Smooth muscle cell (in vitro differentiated cells): ENCODE results near the gene MAPK8IP1. TPM values are rescaled to one million over a fixed set of nuclear protein-coding genes. Genes with fewer than 3 reads are reported as not detected.
"Not testable (repeated sequence)": the region's sequence is repeated elsewhere in the genome, so short reads cannot be mapped to it uniquely, and the experiment has no call there.

Experiments
- DNase-seq: peaks from one replicate; lab custom pipeline; 2025; ENCODE audit not compliant: unreplicated experiment; lab: John Stamatoyannopoulos, UW
- H2AFZ ChIP-seq: fragments of 200-600 bp; sonication (generic); 2 replicates; pipeline ENCODE4 v1.6.0; 2016; ENCODE audit warnings: antibody characterized with exemption, low read depth, mild to moderate bottlenecking
- H3F3A ChIP-seq: fragments of 200-600 bp; sonication (generic); 2 replicates; pipeline ENCODE4 v1.6.0; 2017; ENCODE audit warnings: antibody characterized with exemption, low read depth
- H3K27ac ChIP-seq: fragments of 200-600 bp; sonication (generic); 2 replicates; pipeline ENCODE4 v1.5.1; 2016; ENCODE audit warnings: low read depth, mild to moderate bottlenecking
- H3K27me3 ChIP-seq: fragments of 200-600 bp; sonication (generic); 2 replicates; pipeline ENCODE4 v1.6.1; 2016; ENCODE audit warnings: low read depth, mild to moderate bottlenecking
- H3K36me3 ChIP-seq: fragments of 200-600 bp; sonication (generic); 2 replicates; pipeline ENCODE4 v1.5.1; 2016; ENCODE audit warnings: low read depth
- H3K4me1 ChIP-seq: fragments of 200-600 bp; sonication (generic); 2 replicates; pipeline ENCODE4 v1.5.1; 2016; ENCODE audit warnings: low read depth
- H3K4me2 ChIP-seq: fragments of 200-600 bp; sonication (generic); 2 replicates; pipeline ENCODE4 v1.6.0; 2016; ENCODE audit warnings: mild to moderate bottlenecking
- H3K4me3 ChIP-seq: fragments of 200-600 bp; sonication (generic); 2 replicates; pipeline ENCODE4 v1.5.1; 2016; ENCODE audit warnings: mild to moderate bottlenecking
- H3K79me2 ChIP-seq: fragments of 200-600 bp; sonication (generic); 2 replicates; pipeline ENCODE4 v1.6.0; 2016; ENCODE audit warnings: low read depth, mild to moderate bottlenecking
- H3K9ac ChIP-seq: fragments of 200-600 bp; sonication (generic); 2 replicates; pipeline ENCODE4 v1.6.0; 2016; ENCODE audit warnings: low read depth
- H3K9me3 ChIP-seq: fragments of 200-600 bp; sonication (generic); replicated peaks from 2 replicates; pipeline ENCODE4 v1.5.1; 2016; ENCODE audit warnings: low read depth
- H4K20me1 ChIP-seq: fragments of 200-600 bp; sonication (generic); 2 replicates; pipeline ENCODE4 v1.6.0; 2016; ENCODE audit warnings: low read depth
- WGBS: methylation state at CpG from one replicate; pipeline ENCODE4 v1.1.7; 2016; ENCODE audit warnings: low lambda C conversion rate; 5-methylcytosine and 5-hydroxymethylcytosine counted together
- polyA plus RNA-seq: library from polyadenylated mRNA; unstranded; fragments of >200 nt; fragmentation: Nextera tagmentation; extraction: Ambion mirVana; gene quantifications from 2 replicates; pipeline ENCODE4 v1.2.1, GENCODE V29; 2016
- total RNA-seq: library from RNA; depleted of rRNA; stranded (reverse); fragments of >200 nt; gene quantifications from 2 replicates; pipeline ENCODE4 v1.2.3, GENCODE V29; 2014
- TF ChIP-seq, protein P1 (sequence below): fragments of 200-600 bp; sonication (generic); IDR thresholded peaks from 2 replicates; pipeline ENCODE4 v1.5.1; 2017; ENCODE audit warnings: borderline replicate concordance, mild to moderate bottlenecking, antibody characterized with exemption; ENCODE audit not compliant: insufficient read depth, poor library complexity, severe bottlenecking

The MAPK8IP1 gene
- total and polyA plus RNA-seq, 2 experiments from 2014 or later, result 5.2 to 8.1 TPM

DNA sequence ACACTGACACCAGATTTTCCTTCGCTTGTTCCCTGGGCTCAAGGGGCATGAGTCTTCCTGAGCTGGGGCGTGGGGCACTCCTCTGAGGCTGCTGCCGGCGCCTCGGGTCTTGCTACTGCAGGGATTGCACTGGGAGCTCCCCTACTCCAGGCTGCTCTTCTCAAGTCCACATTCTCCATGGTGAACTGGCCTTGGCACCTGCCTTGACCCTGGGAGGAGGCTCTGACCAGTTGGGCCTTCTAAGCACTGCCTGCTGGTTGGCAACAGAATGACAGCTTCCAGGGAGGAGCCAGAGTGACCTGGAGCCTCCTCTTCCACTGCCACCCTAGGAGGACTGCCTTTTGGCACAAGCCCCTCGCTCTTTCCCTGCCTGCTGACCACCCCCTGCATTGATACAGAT is 12.1 kb downstream of the MAPK8IP1 start:
- WGBS, result 92% methylated on average over 6 of the region's 6 CpGs
- Histone ChIP-seq H3K36me3 (no peaks in the 10 kb centered on the region), H3K9me3 (no peaks in the 10 kb centered on the region)

GRCh38 chr11:45899086-45899447 is 13.6 kb downstream of the MAPK8IP1 start:
- 15% methylated on average over 3 of the region's 3 CpGs for WGBS
- TF ChIP-seq, protein P1, sequence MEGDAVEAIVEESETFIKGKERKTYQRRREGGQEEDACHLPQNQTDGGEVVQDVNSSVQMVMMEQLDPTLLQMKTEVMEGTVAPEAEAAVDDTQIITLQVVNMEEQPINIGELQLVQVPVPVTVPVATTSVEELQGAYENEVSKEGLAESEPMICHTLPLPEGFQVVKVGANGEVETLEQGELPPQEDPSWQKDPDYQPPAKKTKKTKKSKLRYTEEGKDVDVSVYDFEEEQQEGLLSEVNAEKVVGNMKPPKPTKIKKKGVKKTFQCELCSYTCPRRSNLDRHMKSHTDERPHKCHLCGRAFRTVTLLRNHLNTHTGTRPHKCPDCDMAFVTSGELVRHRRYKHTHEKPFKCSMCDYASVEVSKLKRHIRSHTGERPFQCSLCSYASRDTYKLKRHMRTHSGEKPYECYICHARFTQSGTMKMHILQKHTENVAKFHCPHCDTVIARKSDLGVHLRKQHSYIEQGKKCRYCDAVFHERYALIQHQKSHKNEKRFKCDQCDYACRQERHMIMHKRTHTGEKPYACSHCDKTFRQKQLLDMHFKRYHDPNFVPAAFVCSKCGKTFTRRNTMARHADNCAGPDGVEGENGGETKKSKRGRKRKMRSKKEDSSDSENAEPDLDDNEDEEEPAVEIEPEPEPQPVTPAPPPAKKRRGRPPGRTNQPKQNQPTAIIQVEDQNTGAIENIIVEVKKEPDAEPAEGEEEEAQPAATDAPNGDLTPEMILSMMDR, result no peak
- no peak for DNase-seq
- Histone ChIP-seq H3K79me2 (no peaks in the 10 kb centered on the region), H3K36me3 (no peaks in the 10 kb centered on the region), H3K9ac (peak overlapping the region; percentile 97), H3K27me3 (no peaks in the 10 kb centered on the region), H3K4me2 (peak overlapping the region; percentile 99), H3K27ac (peak overlapping the region; percentile 72), H3K9me3 (no peaks in the 10 kb centered on the region), H3K4me3 (peak overlapping the region; percentile 68), H3K4me1 (peaks cover 24% of the 10 kb centered on the region), H3F3A (no peaks in the 10 kb centered on the region), H2AFZ (no peak overlapping the region), H4K20me1 (peaks cover 9% of the 10 kb centered on the region)

More for the DNA sequence above, 12.1 kb downstream of the MAPK8IP1 start:
- H3K27me3 ChIP-seq, result no peaks in the 10 kb centered on the region
- no peak overlapping the region for H3K27ac ChIP-seq
- no peaks in the 10 kb centered on the region for H3K79me2 ChIP-seq
- no peak overlapping the region for H2AFZ ChIP-seq
- peaks cover 9% of the 10 kb centered on the region for H4K20me1 ChIP-seq
- DNase-seq, result no peak
- no peaks in the 10 kb centered on the region for H3F3A ChIP-seq
- no peak overlapping the region for H3K4me3 ChIP-seq
- no peak overlapping the region for H3K4me2 ChIP-seq
- no peak overlapping the region for H3K9ac ChIP-seq
- peaks cover 24% of the 10 kb centered on the region for H3K4me1 ChIP-seq
- TF ChIP-seq, protein P1, result no peak

GRCh38 chr11:45899448-45900174 is 14.2 kb downstream of the MAPK8IP1 start:
- Histone ChIP-seq H3K4me3 (peak overlapping the region; percentile 68), H3K27me3 (no peaks in the 10 kb centered on the region), H3F3A (no peaks in the 10 kb centered on the region), H3K4me1 (peaks cover 24% of the 10 kb centered on the region), H3K9ac (peak overlapping the region; percentile 97), H2AFZ (no peak overlapping the region), H3K27ac (peak overlapping the region; percentile 72), H3K9me3 (no peaks in the 10 kb centered on the region), H3K36me3 (no peaks in the 10 kb centered on the region), H3K4me2 (peak overlapping the region; percentile 99), H3K79me2 (no peaks in the 10 kb centered on the region), H4K20me1 (peaks cover 9% of the 10 kb centered on the region)
- WGBS, result 1% methylated on average over 27 of the region's 62 CpGs
- peak; percentile 47 for DNase-seq
- TF ChIP-seq, protein P1, result no peak

GRCh38 chr11:45900175-45900800 is 14.8 kb downstream of the MAPK8IP1 start:
- H3K79me2 ChIP-seq, H3K9me3 ChIP-seq, H3K27ac ChIP-seq, H3K27me3 ChIP-seq, DNase-seq, H4K20me1 ChIP-seq, H2AFZ ChIP-seq, H3K36me3 ChIP-seq, H3F3A ChIP-seq: not testable (repeated sequence)
- H3K9ac ChIP-seq, result peak overlapping the region; percentile 97
- peaks cover 24% of the 10 kb centered on the region for H3K4me1 ChIP-seq
- peak overlapping the region; percentile 99 for H3K4me2 ChIP-seq
- H3K4me3 ChIP-seq, result peak overlapping the region; percentile 68
- 5% methylated on average over 25 of the region's 59 CpGs for WGBS
